Measurements from ENCODE around the gene QRICH2.
"Not testable (repeated sequence)": the region's sequence is repeated elsewhere in the genome, so short reads cannot be mapped to it uniquely, and the experiment has no call there.

The QRICH2 gene

GRCh38 chr17:76307966-76308338 is at the start of gene QRICH2:
Gene QRICH2 (minus strand): TSS chr17:76308276. CDS start chr17:76307998, 278 bp downstream.
- DNase-seq = no peak

GRCh38 chr17:76357597-76358158 is 49.6 kb upstream of the QRICH2 start:
- DNase-seq = no peak

GRCh38 chr17:76356803-76357456 is 48.9 kb upstream of the QRICH2 start:
- DNase-seq = no peak

- DNase-seq = peak in 1 of 3 experiments; percentile 33
Measured at GRCh38 chr17:76354747-76355310, 46.8 kb upstream of the QRICH2 start.

GRCh38 chr17:76354317-76354729 is 46.2 kb upstream of the QRICH2 start:
- DNase-seq = no peak

- peak; percentile 94 to 99 (median 97) for DNase-seq
Measured at GRCh38 chr17:76353599-76354316, 45.7 kb upstream of the QRICH2 start, which contains the start of gene PRPSAP1. Gene PRPSAP1 (minus strand): TSS chr17:76353916. CDS start chr17:76353703, 213 bp downstream.

GRCh38 chr17:76353004-76353598 is 45.0 kb upstream of the QRICH2 start:
- peak in 2 of 3 experiments; percentile 54 to 56 for DNase-seq

GRCh38 chr17:76351526-76352071 is 43.5 kb upstream of the QRICH2 start:
- DNase-seq = no peak

- no peak for DNase-seq
Measured at GRCh38 chr17:76350463-76350862, 42.4 kb upstream of the QRICH2 start.

- DNase-seq = not testable (repeated sequence)
Measured at GRCh38 chr17:76346936-76347335, 38.9 kb upstream of the QRICH2 start.

- DNase-seq = no peak
Measured at GRCh38 chr17:76345377-76345974, 37.4 kb upstream of the QRICH2 start.

- no peak for DNase-seq
Measured at GRCh38 chr17:76343106-76343505, 35.0 kb upstream of the QRICH2 start.

- no peak for DNase-seq
Measured at GRCh38 chr17:76341301-76341700, 33.2 kb upstream of the QRICH2 start.

- DNase-seq = no peak
Measured at GRCh38 chr17:76337413-76337777, 29.3 kb upstream of the QRICH2 start.

GRCh38 chr17:76336756-76337412 is 28.8 kb upstream of the QRICH2 start:
- DNase-seq = no peak

GRCh38 chr17:76335716-76336381 is 27.8 kb upstream of the QRICH2 start:
- DNase-seq = no peak

GRCh38 chr17:76333673-76334505 is 25.8 kb upstream of the QRICH2 start:
- DNase-seq = no peak

- no peak for DNase-seq
Measured at GRCh38 chr17:76331083-76331482, 23.0 kb upstream of the QRICH2 start.

- no peak for DNase-seq
Measured at GRCh38 chr17:76329664-76330063, 21.6 kb upstream of the QRICH2 start.

GRCh38 chr17:76327696-76328095 is 19.6 kb upstream of the QRICH2 start:
- no peak for DNase-seq

GRCh38 chr17:76326306-76326705 is 18.2 kb upstream of the QRICH2 start:
- no peak for DNase-seq

Data from NCI-H1417 (cell line).